Mesenteric fat pad (tissue), 1 donor: Measurements from ENCODE around the gene LIPN. TPM values are rescaled to one million over a fixed set of nuclear protein-coding genes. Genes with fewer than 3 reads are reported as not detected.

ENCODE experiments used
- DNase-seq: peaks from one replicate; pipeline ENCODE4 v3.0.0-alpha.2; 2020; ENCODE audit warnings: low spot score
- total RNA-seq: library from RNA; stranded (reverse); fragmentation: NEBNext Ultra II Directional; extraction: Animal tissue kit (Norgen Biotek cat#: 25700); gene quantifications from one replicate; pipeline ENCODE4 v1.2.1, GENCODE V29; 2021
- donor health status: DM: yes; HTN: yes; CAD: no.

LIPN gene
- total RNA-seq, 1 donor from 2014 or later = 0.74 TPM

- no peak for DNase-seq
Measured at GRCh38 chr10:88826388-88826787, 66.6 kb downstream of the LIPN start.

- no peak for DNase-seq
Measured at GRCh38 chr10:88827671-88828070, 67.9 kb downstream of the LIPN start.

GRCh38 chr10:88828310-88828709 is 68.5 kb downstream of the LIPN start:
- no peak for DNase-seq

Other genes starting within 250 kb of the LIPN start
- gene RNLS, start 176.7 kb upstream of the LIPN start, total RNA-seq = 10.2 TPM
- gene LIPJ, start 173.3 kb upstream of the LIPN start, total RNA-seq = not detected
- gene LIPF, start 95.6 kb upstream of the LIPN start, total RNA-seq = not detected
- not detected for gene LIPK, start 53.8 kb upstream of the LIPN start, total RNA-seq
- gene LIPM, start 42.7 kb downstream of the LIPN start, total RNA-seq = not detected
- gene ANKRD22, start 91.8 kb downstream of the LIPN start, total RNA-seq = 0.80 TPM
- 5.1 TPM for gene STAMBPL1, start 120.2 kb downstream of the LIPN start, total RNA-seq
- gene ACTA2, start 192.8 kb downstream of the LIPN start, total RNA-seq = 204 TPM
- 10.4 TPM for gene FAS, start 230.8 kb downstream of the LIPN start, total RNA-seq